Ovary (tissue), 9 donors: ENCODE data around the gene SSBP2. TPM values are rescaled to one million over a fixed set of nuclear protein-coding genes. Genes with fewer than 3 reads are reported as not detected.

Experiments used
- DNase-seq, 5 donors: peaks; one replicate each; pipeline ENCODE4 v3.0.0-alpha.2; 2019 to 2020
- H3K27ac ChIP-seq, 2 donors: fragments of 200-600 bp; one replicate each; pipeline versions ENCODE4 v1.5.1 to v1.8.0; 2019 to 2022
- H3K27me3 ChIP-seq: fragments of 200-600 bp; one replicate; pipeline ENCODE4 v1.8.0; 2022
- H3K36me3 ChIP-seq: fragments of 200-600 bp; sonication (generic); one replicate; pipeline ENCODE4 v1.5.1; 2019
- H3K4me1 ChIP-seq: one replicate; pipeline ENCODE4 v1.8.1; 2013; ENCODE audit warnings: mild to moderate bottlenecking, moderate library complexity; ENCODE audit not compliant: insufficient read depth
- H3K4me3 ChIP-seq: fragments of 200-600 bp; sonication (generic); one replicate; pipeline ENCODE4 v1.5.1; 2017
- H3K9me3 ChIP-seq, 2 donors: fragments of 200-600 bp in 1 of 2; sonication (generic) in 1 of 2; one replicate each; pipeline versions ENCODE4 v1.5.1 to v1.8.1; 2013 to 2019; ENCODE audit warnings: mild to moderate bottlenecking in 1 of 2, moderate library complexity in 1 of 2
- EP300 ChIP-seq: sonication (generic); formaldehyde crosslinking; IDR thresholded peaks from one replicate; pipeline ENCODE4 v1.6.1; 2017; ENCODE audit warnings: antibody characterized with exemption
- POLR2A ChIP-seq: fragments of 450-650 bp; IDR thresholded peaks from one replicate; pipeline ENCODE4 v1.6.1; 2017; ENCODE audit warnings: antibody characterized with exemption, mild to moderate bottlenecking, moderate library complexity
- WGBS, 3 donors: extraction: QIAGEN DNeasy Blood & Tissue Kit in 1 of 3; methylation state at CpG; one replicate each; pipeline versions ENCODE4 v1.1.5 to v1.1.7; 2013 to 2017; 5-methylcytosine and 5-hydroxymethylcytosine counted together
- intact Hi-C, 4 donors: fragments of 100-400 bp; cut with DNase I; formaldehyde crosslinking; loops; one replicate each; pipeline versions ENCODE4 v1.11.0 to v1.15.1; 2022 to 2023
- polyA plus RNA-seq, 2 donors: library from polyadenylated mRNA; stranded (reverse); fragments of 200-250 nt in 1 of 2; fragments of 350-450 nt in 1 of 2; fragmentation: Illumina TruSeq in 1 of 2; extraction: RNeasy Lipid Tissue Mini Kit (QIAGEN cat#74804) in 1 of 2; gene quantifications; one replicate each; pipeline ENCODE4 v1.2.3, GENCODE V29; 2013 to 2014
- total RNA-seq, 7 donors: library from RNA; depleted of rRNA in 2 of 7; stranded (reverse); fragments of >200 nt in 2 of 7; fragmentation: NEBNext Ultra II Directional in 3 of 7; extraction: Animal tissue kit (Norgen Biotek cat#: 25700) in 3 of 7; gene quantifications; one replicate each; pipeline versions ENCODE4 v1.1.0 to v1.2.4, GENCODE V29; 2016 to 2023
- TF ChIP-seq, protein P1 (sequence below), 3 donors: fragments of 450-650 bp in 2 of 3; fragments of 200-600 bp in 1 of 3; IDR thresholded peaks; one replicate each; pipeline versions ENCODE4 v1.5.1 to v1.8.0; 2016 to 2022; ENCODE audit warnings: antibody characterized with exemption in 3 of 3, mild to moderate bottlenecking in 1 of 3
- donor health status: DM: no; HTN: no; CAD: no; lungs with moderate emphysema.
- donor health status: DM: no; HTN: no; CAD: no.
- donor health status: Bipolar disorder and iron deficiency.
- donor health status: DM: yes; HTN: yes; CAD: no.
- donor health status: DM: no; HTN: no; CAD: no.
- donor health status: DM: yes; HTN: yes; CAD: no.

SSBP2 gene
- total and polyA plus RNA-seq, 9 donors = 40.5 to 126 (median 78.2) TPM

DNA sequence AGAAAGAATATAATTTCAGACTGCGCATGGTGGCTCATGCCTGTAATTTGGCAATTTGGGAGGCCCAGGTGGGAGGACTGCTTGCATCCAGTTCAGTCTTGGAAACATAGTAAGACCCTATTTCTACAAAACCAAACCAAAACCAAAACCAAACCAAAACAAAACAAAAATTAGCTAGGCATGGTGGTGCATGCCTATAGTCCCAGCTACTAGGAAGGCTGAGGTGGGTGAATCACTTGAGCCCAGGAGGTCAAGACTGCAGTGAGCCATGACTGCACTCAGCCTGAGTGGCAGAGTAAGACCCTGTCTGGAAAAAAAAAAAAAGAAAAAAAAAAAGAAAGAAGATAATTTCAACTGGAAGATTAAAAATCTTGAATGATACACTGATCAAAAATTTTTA is 220.0 kb downstream of the SSBP2 start:
- WGBS, 3 donors = 95 to 100% (median 97%) methylated on average over 1 of the region's 1 CpG
- no peaks in the 10 kb centered on the region for H3K27me3 ChIP-seq
- no peak overlapping the region for H3K4me3 ChIP-seq
- H3K27ac ChIP-seq = no peak overlapping the region
- TF ChIP-seq POLR2A = no peak
- TF ChIP-seq, protein P1, sequence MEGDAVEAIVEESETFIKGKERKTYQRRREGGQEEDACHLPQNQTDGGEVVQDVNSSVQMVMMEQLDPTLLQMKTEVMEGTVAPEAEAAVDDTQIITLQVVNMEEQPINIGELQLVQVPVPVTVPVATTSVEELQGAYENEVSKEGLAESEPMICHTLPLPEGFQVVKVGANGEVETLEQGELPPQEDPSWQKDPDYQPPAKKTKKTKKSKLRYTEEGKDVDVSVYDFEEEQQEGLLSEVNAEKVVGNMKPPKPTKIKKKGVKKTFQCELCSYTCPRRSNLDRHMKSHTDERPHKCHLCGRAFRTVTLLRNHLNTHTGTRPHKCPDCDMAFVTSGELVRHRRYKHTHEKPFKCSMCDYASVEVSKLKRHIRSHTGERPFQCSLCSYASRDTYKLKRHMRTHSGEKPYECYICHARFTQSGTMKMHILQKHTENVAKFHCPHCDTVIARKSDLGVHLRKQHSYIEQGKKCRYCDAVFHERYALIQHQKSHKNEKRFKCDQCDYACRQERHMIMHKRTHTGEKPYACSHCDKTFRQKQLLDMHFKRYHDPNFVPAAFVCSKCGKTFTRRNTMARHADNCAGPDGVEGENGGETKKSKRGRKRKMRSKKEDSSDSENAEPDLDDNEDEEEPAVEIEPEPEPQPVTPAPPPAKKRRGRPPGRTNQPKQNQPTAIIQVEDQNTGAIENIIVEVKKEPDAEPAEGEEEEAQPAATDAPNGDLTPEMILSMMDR (IDR thresholded peaks at IDR 0.05) = no peak
- TF ChIP-seq EP300 = no peak
- H3K9me3 ChIP-seq = no peaks in the 10 kb centered on the region
- H3K4me1 ChIP-seq = peaks cover 2% of the 10 kb centered on the region
- no peak for DNase-seq
- intact Hi-C loops = no loop called here
- no peaks in the 10 kb centered on the region for H3K36me3 ChIP-seq

- no peak for DNase-seq
- Histone ChIP-seq H3K4me3 (no peak overlapping the region), H3K36me3 (no peaks in the 10 kb centered on the region), H3K27me3 (no peaks in the 10 kb centered on the region), H3K9me3 (no peaks in the 10 kb centered on the region), H3K27ac (no peak overlapping the region), H3K4me1 (peaks cover 4% of the 10 kb centered on the region)
- WGBS, 3 donors = 26 to 42% (median 31%) methylated on average over 2 of the region's 2 CpGs
- intact Hi-C loops = no loop called here
- TF ChIP-seq EP300 = no peak
- no peak for TF ChIP-seq POLR2A
- TF ChIP-seq, protein P1 (IDR thresholded peaks at IDR 0.05) = no peak
Measured at GRCh38 chr5:81525690-81526089, 225.2 kb downstream of the SSBP2 start.

GRCh38 chr5:81524015-81524414 is 226.9 kb downstream of the SSBP2 start:
- Histone ChIP-seq H3K4me3 (no peak overlapping the region), H3K9me3 (no peaks in the 10 kb centered on the region), H3K27ac (no peak overlapping the region), H3K36me3 (no peaks in the 10 kb centered on the region), H3K4me1 (peaks cover 4% of the 10 kb centered on the region), H3K27me3 (no peaks in the 10 kb centered on the region)
- no peak for DNase-seq
- TF ChIP-seq, protein P1 (IDR thresholded peaks at IDR 0.05) = no peak
- TF ChIP-seq POLR2A (no peak), EP300 (no peak)
- intact Hi-C loops = no loop called here

DNA sequence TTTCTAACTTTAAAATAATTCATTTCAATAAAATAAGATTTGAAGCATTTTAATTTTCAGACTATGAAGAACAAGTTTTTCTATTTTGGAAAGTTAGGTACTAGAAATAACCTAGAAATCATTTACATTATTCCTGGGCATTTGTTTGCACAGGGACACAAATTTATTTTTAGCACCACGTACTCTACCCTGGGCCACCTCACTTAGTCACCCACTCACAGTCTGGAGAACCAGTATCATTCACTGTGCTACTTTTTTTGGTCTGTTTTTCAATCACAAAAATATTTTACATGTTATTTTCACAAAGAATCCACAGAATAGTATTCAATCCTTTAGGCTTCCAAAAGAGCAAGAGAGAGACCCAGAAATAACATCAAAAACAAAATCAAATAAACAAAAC is 228.3 kb downstream of the SSBP2 start:
- TF ChIP-seq EP300 = no peak
- TF ChIP-seq, protein P1 (IDR thresholded peaks at IDR 0.05) = no peak
- TF ChIP-seq POLR2A = no peak
- WGBS, 3 donors = 86 to 95% (median 93%) methylated on average over 1 of the region's 1 CpG
- H3K36me3 ChIP-seq = no peaks in the 10 kb centered on the region
- H3K9me3 ChIP-seq = no peaks in the 10 kb centered on the region
- H3K4me1 ChIP-seq = peaks cover 4% of the 10 kb centered on the region
- intact Hi-C loops = no loop called here
- DNase-seq = no peak
- no peak overlapping the region for H3K27ac ChIP-seq
- no peaks in the 10 kb centered on the region for H3K27me3 ChIP-seq
- H3K4me3 ChIP-seq = no peak overlapping the region

DNA sequence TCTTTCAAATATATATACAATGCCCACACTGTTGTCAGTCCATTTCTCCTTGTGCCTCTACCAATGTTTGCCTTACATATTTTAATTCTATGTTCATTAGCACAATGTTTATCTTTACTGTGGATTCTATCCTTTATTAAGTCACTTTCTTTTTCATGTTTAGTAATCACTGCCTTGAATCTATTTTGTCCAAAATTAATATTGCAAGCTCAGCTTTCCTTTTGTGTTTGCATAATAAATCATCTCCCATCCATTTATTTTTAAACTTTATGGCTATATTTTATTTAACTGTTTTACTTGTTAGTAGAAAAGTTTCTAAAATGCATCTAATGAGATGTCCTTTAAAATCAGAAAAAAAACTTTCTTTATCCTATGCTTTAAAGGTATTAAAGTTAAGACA is 230.1 kb downstream of the SSBP2 start:
- H3K27ac ChIP-seq = no peak overlapping the region
- no peaks in the 10 kb centered on the region for H3K36me3 ChIP-seq
- no peaks in the 10 kb centered on the region for H3K27me3 ChIP-seq
- intact Hi-C loops = no loop called here
- TF ChIP-seq EP300 (no peak), POLR2A (no peak)
- TF ChIP-seq, protein P1 (IDR thresholded peaks at IDR 0.05) = no peak
- H3K4me3 ChIP-seq = no peak overlapping the region
- no peak for DNase-seq
- no peaks in the 10 kb centered on the region for H3K9me3 ChIP-seq
- peaks cover 3% of the 10 kb centered on the region for H3K4me1 ChIP-seq
